ENCODE measurements around the gene RITA1.

RITA1 gene

DNA sequence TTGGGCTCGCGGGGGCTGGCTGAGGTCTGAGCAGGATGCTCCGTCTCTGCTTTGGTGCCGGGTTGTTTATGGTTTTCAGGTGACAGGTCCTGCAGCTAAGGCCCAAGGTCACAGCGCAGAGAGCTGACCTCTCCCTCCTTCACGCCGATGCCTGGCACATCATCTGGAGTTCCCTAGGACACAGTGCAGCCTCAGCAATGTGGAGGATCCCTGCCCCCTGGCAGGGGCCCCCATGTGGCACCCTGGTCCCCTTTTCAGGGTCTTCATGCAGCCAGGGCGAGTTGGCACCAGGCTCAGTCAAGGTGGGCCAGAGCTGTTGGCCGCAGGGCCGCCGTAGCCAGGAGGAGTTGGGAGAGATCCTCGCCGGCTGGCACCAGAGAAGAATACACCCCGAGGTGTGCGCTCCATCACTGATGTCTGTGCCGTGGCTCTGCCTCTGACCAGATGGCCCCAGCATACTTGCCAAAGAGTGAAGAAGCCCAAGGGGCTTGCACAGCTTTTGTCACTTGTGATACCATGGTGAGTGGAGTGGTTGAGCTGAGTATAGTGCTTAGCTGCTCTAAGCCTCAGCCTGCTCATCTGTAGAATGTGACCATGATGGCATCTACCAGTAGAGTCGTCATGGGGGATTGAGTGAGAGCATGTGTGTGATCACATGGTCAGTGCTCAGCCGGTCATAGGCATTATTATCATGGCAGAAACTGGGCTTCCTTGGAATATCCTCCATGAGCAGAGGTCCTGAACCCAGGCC is 46.7 kb downstream of the RITA1 start:
- no peak for DNase-seq

GRCh38 chr12:113232840-113233585 is 47.5 kb downstream of the RITA1 start:
- DNase-seq, result peak; percentile 30 to 82 (median 60)

DNA sequence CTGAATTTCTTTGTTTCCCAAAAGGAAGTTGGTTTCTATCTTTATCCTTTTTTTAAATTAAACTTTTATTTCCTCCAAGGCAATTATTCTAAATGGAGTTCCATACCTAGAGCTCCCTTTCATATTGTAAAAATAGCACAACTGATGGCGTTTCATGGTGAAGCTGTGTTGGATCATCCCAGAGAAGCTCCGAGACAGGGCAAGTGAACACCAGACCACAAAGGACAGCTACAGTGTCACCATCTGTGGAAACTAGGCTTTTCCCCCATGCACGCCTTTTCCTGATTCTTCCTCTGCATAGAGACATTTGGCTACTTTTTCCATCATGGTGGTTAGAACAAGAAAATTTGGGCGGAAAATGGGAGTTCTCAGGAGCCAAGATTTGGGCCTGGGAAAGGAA is 48.4 kb downstream of the RITA1 start:
- no peak for DNase-seq

DNA sequence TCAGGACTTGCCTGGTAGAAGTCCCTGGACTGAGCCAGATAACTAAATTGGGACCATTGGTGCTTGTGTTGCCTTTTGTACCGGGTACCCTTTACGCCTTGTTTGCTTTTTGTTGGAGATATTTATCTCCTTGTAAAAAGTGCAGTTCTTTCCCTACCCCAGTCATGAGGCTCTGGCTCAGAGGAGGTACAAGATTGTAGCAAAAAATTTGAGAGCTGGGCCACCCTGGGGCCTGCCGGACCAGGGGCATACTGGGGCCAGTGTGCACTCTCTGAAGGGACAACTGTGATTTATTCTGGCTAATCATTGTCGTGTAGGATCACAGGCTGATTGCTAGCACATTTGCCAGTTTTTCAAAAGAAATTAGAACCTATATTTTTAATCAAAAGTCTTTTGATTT is 49.0 kb downstream of the RITA1 start:
- no peak for DNase-seq

- no peak for DNase-seq
Observed at GRCh38 chr12:113235976-113236375, 50.5 kb downstream of the RITA1 start.

GRCh38 chr12:113236539-113237399 is 51.2 kb downstream of the RITA1 start:
- DNase-seq, result no peak

GRCh38 chr12:113237748-113238147 is 52.2 kb downstream of the RITA1 start:
- no peak for DNase-seq

- no peak for DNase-seq
Observed at GRCh38 chr12:113238309-113238708, 52.8 kb downstream of the RITA1 start.

DNA sequence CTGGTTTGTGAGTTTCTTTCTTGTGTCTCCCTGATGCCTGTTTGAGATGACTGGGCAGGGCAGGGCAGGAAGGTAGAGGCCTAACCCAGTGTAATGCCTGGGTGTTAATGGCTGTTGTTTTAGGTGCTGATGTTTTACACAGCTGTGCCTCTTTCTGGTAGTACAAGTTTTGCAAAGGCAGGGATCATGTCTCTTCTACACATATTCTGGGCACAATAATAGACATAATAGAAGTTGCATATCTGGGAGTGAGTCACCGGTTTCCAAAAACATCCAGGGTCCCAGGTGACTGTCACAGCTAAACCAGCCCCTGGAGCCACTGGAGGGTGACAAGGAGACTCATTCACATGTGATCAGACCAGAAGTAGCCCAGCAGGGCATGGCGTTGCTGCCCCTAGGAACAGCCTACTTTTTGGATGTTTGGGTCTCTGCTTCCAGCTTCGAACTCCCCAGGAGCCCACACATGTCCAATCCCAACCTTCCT is 53.8 kb downstream of the RITA1 start:
- no peak for DNase-seq

GRCh38 chr12:113239811-113240331 is 54.4 kb downstream of the RITA1 start:
- DNase-seq, result no peak

- DNase-seq, result no peak
Observed at GRCh38 chr12:113240395-113240794, 54.9 kb downstream of the RITA1 start.

- no peak for DNase-seq
Observed at GRCh38 chr12:113241191-113242025, 55.9 kb downstream of the RITA1 start.
